SH-SY5Y (cell line): ENCODE data around the gene CCDC85A.

Experiments used
- GATA2 ChIP-seq: IDR thresholded peaks from 2 replicates; pipeline ENCODE4 v1.6.1; 2011; ENCODE audit warnings: mild to moderate bottlenecking, low read depth, low read length
- GATA3 ChIP-seq: IDR thresholded peaks from 2 replicates; pipeline ENCODE4 v1.6.1; 2011; ENCODE audit warnings: low read depth, mild to moderate bottlenecking, low read length, moderate library complexity

CCDC85A gene

GRCh38 chr2:56183643-56184499 lies at the start of gene CCDC85A:
Gene CCDC85A (plus strand): TSS chr2:56183990. CDS start chr2:56184625, 635 bp downstream.
- TF ChIP-seq GATA3: no peak
- no peak for TF ChIP-seq GATA2

GRCh38 chr2:56134861-56135260 lies 48.9 kb upstream of the CCDC85A start:
- TF ChIP-seq GATA3: no peak
- TF ChIP-seq GATA2: no peak

- TF ChIP-seq GATA3 (no peak), GATA2 (no peak)
Observed at GRCh38 chr2:56147907-56148306, 35.9 kb upstream of the CCDC85A start.

GRCh38 chr2:56148825-56149224 lies 35.0 kb upstream of the CCDC85A start:
- TF ChIP-seq GATA3 (no peak), GATA2 (no peak)

- TF ChIP-seq GATA3: no peak
- no peak for TF ChIP-seq GATA2
Observed at GRCh38 chr2:56151841-56152240, 31.9 kb upstream of the CCDC85A start.

GRCh38 chr2:56155188-56155587 lies 28.6 kb upstream of the CCDC85A start:
- TF ChIP-seq GATA2 (no peak), GATA3 (no peak)

GRCh38 chr2:56167616-56168562 lies 15.9 kb upstream of the CCDC85A start:
- TF ChIP-seq GATA2 (no peak), GATA3 (no peak)

GRCh38 chr2:56169521-56169920 lies 14.3 kb upstream of the CCDC85A start:
- TF ChIP-seq GATA2: no peak
- TF ChIP-seq GATA3: no peak

- TF ChIP-seq GATA3 (no peak), GATA2 (no peak)
Observed at GRCh38 chr2:56170504-56170903, 13.3 kb upstream of the CCDC85A start.

- TF ChIP-seq GATA2 (no peak), GATA3 (no peak)
Observed at GRCh38 chr2:56170988-56171387, 12.8 kb upstream of the CCDC85A start.

GRCh38 chr2:56175779-56176178 lies 8.0 kb upstream of the CCDC85A start:
- TF ChIP-seq GATA3 (no peak), GATA2 (no peak)

- TF ChIP-seq GATA3: no peak
- TF ChIP-seq GATA2: no peak
Observed at GRCh38 chr2:56177420-56178220, 6.2 kb upstream of the CCDC85A start.

GRCh38 chr2:56179931-56180330 lies 3.9 kb upstream of the CCDC85A start:
- TF ChIP-seq GATA3 (no peak), GATA2 (no peak)

GRCh38 chr2:56182420-56182819 lies 1.4 kb upstream of the CCDC85A start:
- TF ChIP-seq GATA3 (no peak), GATA2 (no peak)

GRCh38 chr2:56184500-56185011 lies 766 bp downstream of the CCDC85A start:
- no peak for TF ChIP-seq GATA3
- no peak for TF ChIP-seq GATA2

- TF ChIP-seq GATA3: no peak
- TF ChIP-seq GATA2: no peak
Observed at GRCh38 chr2:56185101-56185581, 1.4 kb downstream of the CCDC85A start.
